Epidermal melanocyte (primary cell): Measurements from ENCODE around the gene MEGF9.
"Not testable (repeated sequence)": the region's sequence is repeated elsewhere in the genome, so short reads cannot be mapped to it uniquely, and the experiment has no call there.

ENCODE experiments used
- DNase-seq: peaks from one replicate; pipeline ENCODE4 v3.0.0; 2011; ENCODE audit warnings: low spot score; ENCODE audit not compliant: insufficient read length

Gene MEGF9

DNA sequence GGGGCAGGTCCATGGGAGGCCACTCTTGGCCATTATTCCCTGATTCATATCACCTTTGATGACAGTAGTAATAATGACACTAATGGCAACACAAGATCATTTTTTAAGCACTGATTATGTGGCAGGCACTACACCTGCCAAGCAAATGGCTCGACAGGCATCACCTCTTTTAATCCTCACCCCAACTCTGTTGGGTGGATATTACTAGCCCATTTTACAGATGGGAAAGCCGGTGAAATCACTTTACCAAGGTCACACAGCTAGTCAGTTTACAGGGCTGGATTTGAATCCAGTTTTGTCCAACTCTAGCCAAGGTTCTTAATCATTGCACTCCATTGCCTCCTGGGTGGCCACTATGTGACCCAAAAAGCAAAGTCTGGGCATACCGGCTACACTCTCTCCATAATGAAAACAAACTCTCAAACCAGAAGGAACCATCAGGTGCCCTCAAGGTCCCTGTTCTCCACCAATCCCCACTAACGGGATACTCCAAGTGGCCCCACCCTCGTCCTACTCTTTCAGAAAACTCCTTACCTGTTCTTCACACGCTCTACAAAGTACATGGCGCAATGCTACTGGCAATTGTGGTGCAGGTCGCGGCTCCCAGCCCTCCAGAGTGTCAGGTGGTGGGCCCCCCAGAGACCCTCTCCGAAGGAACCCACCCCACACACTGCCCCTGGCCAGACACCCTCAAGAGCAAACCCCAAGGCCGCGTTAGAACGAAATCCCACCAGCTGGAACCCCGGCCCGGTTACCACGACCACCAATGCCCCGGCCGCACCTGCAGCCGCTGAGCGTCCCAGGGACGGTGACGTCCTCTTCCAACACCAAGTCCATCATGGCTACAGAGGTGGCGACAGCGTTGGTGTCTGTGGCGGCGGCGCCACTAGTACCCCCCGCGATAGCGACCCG is 134.9 kb downstream of the MEGF9 start:
- DNase-seq, result no peak

DNA sequence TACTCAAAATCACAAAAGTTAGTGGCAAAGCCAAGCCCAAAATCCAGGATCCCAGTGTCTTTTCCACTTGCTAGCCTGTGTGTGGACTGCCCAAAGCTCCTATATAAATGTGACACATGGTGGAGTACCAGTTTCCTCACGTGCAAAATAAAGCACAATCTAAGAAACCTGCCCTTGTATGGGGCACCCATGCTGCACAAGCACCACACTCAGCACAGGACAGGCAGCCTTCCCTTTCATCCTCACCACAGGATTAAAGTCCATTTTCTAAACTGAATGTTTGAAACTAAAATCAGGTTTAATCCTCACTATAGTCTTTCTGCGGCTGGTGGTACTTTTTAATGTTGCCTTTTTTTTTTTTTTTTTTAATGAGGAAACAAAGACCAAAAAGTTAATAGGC is 139.8 kb downstream of the MEGF9 start:
- no peak for DNase-seq

DNA sequence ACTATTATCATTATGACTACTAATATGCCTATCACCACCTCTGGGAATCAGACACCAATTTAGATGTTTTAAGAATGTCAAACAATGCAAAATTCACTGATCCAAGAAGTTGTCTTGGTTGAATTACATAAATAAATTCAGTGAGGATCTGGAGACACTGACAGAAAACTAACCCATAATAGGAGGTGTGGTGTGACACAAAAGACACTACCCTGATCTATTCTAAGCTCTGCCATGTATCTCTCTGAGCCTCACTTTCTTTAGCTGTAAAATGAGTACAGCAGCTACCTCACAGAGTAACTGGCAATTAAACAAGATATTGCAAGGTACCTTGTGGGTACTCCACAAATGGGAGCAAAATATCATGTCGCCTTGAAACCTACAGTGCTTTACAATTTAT is 141.8 kb downstream of the MEGF9 start:
- no peak for DNase-seq

DNA sequence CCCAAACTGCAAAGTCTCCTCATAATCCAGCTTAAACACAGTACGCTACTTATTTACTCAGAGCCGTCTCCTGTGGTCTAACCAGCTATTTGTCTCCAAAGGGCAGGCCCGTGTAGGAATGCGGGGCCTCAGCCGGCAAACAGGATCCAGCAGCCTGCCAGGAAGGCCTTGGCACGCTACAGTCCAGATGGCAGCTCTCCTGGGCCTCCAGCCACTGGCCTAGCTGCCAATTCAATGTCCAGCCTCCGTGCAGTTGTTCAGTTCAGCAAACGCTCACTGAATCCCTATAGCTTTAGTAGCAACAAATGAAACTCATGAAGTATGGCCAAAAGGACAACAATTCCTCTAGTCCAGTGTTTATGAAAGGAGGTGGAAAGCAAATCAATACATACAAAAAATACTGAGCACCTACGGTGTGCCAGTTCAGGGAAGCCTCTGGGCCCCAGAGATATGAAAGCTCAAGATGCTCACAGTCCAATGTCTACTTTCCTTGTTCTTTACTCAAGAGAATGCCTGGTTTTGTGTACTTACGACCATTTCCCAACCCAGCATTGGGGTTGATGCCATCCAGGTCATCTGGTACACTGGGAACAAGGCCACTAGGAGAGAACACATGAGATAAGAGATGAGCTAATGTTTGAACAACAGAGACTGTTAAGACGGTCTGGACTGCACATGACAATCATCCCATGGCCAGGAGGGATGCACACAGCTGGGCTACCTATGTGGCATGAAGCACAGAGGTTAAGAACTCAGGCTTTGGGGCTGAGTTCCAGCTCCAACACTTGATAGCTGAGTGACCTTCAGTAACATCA is 142.6 kb downstream of the MEGF9 start:
- DNase-seq, result no peak

DNA sequence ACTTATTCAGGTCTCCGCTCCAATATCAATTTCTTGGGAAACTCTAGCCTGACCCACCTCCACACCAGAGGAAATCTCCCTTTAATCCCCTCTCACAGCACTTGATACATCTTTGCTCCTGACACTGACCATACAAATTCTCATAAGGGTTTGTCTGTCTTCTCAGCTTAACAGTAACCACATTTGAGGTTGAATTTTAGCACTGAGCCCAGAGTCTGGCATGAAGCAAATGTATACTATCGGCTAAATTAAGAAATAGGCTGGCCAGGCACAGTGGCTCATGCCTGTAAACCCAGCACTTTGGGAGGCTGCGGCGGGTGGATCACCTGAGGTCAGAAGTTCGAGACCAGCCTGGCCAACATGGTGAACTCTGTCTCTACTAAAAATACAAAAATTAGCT is 144.0 kb downstream of the MEGF9 start:
- DNase-seq, result no peak

DNA sequence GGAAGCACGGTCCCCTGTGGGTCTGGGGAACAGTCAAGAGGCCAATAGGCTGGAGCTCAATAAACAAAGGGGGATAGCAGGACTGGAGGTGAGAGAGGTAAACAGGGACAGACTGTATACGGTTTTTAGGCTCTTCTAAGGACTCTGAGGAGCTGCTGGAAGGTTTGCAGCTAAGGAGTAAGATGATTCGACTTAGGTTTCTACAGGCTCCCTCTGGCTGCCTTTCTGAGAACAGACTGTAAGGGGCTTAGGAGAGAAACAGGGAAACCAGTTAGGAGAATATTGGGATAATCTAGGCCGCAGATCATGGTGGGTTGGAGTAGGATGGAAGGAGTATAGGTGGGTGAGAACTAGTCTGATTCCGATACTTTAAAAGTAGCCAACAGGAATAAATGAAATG is 144.7 kb downstream of the MEGF9 start:
- DNase-seq, result no peak

DNA sequence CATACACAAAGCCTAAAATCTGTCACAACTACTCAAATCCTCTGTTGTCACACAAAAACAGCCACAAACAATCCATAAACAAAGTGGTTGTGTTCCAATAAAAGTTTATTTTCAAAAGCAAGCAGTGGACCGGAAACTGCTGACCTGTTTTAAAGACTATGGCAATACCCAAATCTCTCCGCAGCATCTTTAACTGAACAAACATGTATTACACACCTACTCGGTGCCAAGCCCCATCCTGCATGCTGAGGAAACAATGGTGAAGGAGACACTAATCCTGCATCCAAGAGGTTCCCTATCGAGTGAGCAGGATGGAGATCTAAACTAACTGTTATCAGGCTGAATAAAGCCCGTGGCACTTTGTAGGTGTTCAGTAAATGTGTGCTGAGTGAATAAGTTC is 145.5 kb downstream of the MEGF9 start:
- no peak for DNase-seq

DNA sequence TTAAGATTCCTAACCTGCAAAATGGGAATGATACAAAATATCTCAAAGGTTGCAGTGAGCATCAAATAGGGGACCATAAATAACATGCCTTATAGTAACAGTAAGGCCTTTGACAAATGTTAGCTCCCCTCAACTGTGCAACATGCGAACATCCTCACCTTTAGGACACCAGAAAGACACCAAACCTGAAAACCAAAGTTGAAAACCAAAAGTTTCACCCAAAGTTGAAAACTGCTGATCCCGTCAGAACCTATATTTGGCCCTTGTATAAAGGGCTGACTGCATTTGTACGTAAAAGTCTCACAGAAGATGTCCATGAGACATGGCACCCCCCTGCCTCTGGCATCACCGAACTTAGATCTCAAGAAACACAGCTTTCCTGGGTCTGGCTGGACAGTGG is 146.4 kb downstream of the MEGF9 start:
- DNase-seq, result no peak

DNA sequence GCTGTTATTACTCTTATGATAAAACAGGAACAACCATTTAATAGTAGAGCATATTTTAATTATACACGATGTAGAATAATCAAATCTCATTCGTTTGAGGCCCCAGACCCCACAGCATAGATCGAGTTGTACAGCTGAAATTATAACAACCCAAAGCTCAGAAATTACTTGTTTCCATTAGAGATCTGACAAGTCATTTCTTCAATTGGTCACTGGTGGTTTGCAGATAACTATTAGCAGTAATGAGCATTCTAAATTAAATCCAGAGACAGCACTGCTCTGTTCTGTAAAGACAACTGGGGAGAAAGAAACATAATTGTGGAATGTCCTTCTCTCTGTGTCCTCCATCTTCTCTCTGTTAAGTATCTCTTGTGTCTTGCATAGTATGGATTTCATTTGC is 147.2 kb downstream of the MEGF9 start:
- no peak for DNase-seq

DNA sequence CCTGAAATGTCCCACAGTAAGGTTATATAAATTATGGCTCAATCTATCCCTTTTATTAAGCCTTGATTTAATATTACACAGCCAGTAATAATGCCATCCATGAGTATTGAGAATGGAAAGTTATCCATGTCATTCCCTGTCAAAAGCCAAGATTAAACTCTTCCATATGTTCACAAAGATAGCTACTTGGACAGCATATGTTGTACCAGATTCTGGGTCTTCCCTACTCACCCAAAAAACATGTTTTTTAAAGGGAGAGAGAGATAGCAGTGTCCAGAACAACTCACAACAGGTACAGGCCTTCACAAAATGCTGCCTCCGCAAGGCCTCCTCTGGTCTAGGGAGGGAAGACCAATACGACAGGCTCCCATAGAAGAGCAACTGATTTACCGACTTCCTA is 149.7 kb downstream of the MEGF9 start:
- no peak for DNase-seq

DNA sequence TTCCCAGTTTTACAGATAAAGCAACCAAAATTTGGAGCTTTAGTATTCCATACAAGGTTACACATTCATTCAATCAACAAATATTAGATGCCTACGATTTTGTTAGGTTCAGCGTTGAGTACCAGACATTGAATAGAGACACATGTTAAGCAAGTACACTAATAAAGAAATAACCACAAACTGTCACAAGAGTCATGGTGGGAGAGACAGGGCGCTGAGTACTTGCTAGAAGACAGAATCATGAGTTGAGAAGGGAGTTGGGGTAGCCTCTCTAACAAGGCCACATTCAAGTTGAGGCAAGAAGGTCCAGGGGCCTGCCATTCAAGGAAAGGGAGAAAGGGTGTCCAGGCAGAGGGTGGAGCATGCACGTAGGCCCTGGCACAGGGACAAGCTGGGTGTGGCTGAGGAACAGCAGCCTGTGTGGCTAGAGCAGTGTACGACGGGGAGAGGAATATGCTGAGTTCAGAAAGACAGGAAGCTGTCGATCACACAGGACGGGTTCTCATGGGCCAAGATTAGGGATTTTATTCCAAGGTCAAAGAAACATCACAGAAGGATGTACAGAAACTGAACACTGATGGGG is 151.3 kb downstream of the MEGF9 start:
- no peak for DNase-seq

DNA sequence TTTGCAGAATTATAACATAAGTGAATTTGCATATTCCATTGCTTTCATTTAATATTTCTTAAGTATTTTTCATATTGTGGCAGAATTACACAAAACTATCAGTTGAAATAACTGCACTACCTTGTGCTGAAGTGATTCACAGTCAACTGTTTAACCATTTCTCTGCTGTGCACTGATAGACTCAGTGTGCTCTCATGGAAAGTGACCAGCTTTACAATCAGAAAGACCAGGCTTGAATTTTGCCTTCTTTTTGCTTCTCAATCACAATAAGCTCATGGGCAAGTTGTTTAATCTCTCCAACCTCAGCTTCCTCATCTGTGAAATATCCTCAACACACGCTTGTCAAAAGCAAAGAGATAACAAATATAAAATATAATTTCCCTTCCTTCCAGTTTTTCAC is 152.6 kb downstream of the MEGF9 start:
- DNase-seq, result no peak

DNA sequence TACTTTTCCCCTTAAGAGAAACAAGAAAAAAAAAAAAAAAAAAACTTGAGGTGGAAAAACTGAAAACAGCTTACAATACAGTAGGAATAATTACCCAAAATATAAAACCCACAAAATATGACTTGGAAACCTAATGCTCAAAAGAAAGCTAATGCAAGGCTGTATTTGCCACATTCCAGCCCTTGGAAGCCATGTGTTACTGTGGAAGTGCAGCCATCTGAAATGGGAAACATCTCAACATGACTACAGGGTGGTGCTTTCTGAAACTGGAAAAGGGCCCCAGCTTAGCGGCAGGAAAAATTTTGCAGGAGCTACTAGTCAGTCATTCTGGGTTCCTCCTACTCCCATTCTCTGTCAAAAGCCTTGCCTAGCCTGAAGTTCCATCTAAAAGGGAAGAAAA is 154.7 kb downstream of the MEGF9 start:
- DNase-seq, result no peak

DNA sequence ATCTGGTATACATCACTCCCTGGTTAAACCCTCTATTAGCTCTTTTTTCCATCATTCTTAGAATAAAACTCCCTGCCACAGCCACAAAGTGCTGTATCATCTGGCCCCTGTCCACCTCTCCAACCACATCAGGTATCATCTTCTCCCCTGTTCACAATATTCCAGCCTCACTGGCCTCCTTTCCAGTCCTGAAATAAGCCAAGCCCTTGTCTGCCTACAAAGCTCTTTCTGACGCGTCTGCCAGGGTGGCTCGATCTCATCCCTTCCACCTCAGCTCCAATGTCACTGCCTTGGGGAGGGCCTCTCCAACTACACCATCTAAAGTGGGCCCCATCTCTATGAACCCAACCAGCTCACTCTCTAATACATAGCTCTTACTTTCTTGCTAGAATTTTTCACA is 155.8 kb downstream of the MEGF9 start:
- DNase-seq, result no peak

DNA sequence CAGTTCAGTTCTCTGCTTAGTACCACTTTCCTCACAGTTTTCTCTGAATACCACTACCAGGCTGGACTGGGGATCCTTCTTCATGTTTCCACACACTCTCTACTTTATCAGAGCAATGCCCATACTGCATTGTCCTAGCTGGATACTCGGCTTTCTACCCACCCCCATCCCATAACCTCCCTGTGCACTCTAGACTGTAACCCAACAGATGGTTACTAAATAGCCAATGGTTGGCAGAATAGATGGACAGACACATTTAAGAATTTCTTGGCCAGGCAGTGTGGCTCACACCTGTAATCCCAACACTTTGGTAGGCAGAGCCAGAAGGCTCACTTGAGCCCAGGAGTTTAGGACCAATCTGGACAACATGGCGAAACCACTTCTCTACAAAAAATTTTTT is 157.1 kb downstream of the MEGF9 start:
- no peak for DNase-seq

DNA sequence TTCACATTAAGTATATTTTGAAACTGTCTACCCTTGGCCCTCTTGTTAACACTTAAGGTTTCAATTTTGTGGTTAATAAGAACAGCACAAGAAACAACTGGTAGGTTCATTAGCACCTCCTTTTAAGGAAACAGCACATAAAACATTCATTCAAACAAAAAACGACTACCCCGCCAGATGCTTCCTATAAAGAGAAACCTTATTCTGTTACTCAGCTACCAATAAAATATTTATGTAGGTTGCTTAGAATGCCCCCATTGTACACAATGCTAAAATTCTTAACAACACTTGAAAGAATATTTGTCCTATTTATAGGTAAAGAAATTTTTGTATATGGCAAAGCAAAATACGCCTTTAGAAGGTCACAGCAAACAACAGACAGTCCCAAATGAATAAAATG is 157.5 kb downstream of the MEGF9 start:
- no peak for DNase-seq

DNA sequence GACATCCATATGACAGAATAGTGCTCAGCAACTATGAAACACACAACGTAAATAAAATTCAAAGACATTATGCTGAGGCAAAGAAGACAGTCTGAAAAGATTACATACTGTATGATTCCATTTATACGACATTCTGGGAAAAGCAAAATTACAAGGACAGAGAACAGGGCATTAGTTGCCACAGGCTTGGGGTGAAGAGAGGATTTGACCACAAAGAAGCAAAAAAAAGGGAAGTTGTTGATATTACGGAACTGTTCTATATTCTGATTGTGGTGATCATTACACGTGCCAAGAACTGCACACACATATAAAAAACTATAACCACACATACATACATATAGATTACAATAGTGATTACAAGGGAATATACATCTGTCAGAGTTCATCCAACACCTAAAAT is 158.4 kb downstream of the MEGF9 start:
- DNase-seq, result no peak

DNA sequence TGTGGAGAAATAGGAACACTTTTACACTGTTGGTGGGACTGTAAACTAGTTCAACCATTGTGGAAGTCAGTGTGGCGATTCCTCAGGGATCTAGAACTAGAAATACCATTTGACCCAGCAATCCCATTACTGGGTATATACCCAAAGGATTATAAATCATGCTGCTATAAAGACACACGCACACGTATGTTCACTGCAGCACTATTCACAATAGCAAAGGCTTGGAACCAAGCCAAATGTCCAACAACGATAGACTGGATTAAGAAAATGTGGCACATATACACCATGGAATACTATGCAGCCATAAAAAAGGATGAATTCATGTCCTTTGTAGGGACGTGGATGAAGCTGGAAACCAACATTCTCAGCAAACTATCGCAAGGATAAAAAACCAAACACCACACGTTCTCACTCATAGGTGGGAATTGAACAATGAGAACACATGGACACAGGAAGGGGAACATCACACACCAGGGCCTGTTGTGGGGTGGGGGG is 162.0 kb downstream of the MEGF9 start:
- not testable (repeated sequence) for DNase-seq
